Subcutaneous abdominal adipose tissue (tissue), 5 donors: ENCODE results near the gene FHAD1.
"Not testable (repeated sequence)": the region's sequence is repeated elsewhere in the genome, so short reads cannot be mapped to it uniquely, and the experiment has no call there.

Experiments
- H3K27ac ChIP-seq: one replicate; pipeline ENCODE4 v1.7.0; 2013; ENCODE audit warnings: low read depth, mild to moderate bottlenecking, inconsistent platforms, low read length, moderate library complexity
- H3K27me3 ChIP-seq, 5 donors: one replicate each; pipeline ENCODE4 v1.7.0; 2013; ENCODE audit warnings: low read length in 5 of 5, inconsistent platforms in 1 of 5; ENCODE audit not compliant: control insufficient read depth in 5 of 5, insufficient read depth in 4 of 5
- H3K36me3 ChIP-seq, 5 donors: one replicate each; pipeline ENCODE4 v1.7.0; 2013; ENCODE audit warnings: low read length in 5 of 5; ENCODE audit not compliant: control insufficient read depth in 5 of 5, insufficient read depth in 5 of 5
- H3K4me1 ChIP-seq, 5 donors: one replicate each; pipeline ENCODE4 v1.7.0; 2013; ENCODE audit warnings: low read length in 5 of 5, mild to moderate bottlenecking in 3 of 5, moderate library complexity in 1 of 5; ENCODE audit not compliant: control insufficient read depth in 5 of 5, insufficient read depth in 5 of 5
- H3K4me3 ChIP-seq, 5 donors: one replicate each; pipeline ENCODE4 v1.7.0; 2013; ENCODE audit warnings: low read length in 5 of 5, low read depth in 1 of 5
- H3K9ac ChIP-seq, 5 donors: one replicate each; pipeline ENCODE4 v1.7.0; 2013; ENCODE audit warnings: low read length in 5 of 5, mild to moderate bottlenecking in 4 of 5, moderate library complexity in 3 of 5
- H3K9me3 ChIP-seq, 5 donors: one replicate each; pipeline ENCODE4 v1.7.0; 2013; ENCODE audit warnings: low read length in 5 of 5; ENCODE audit not compliant: control insufficient read depth in 5 of 5
- donor health status: healthy.
- donor health status: healthy.
- donor health status: healthy.
- donor health status: healthy.
- donor health status: healthy.

The FHAD1 gene

DNA sequence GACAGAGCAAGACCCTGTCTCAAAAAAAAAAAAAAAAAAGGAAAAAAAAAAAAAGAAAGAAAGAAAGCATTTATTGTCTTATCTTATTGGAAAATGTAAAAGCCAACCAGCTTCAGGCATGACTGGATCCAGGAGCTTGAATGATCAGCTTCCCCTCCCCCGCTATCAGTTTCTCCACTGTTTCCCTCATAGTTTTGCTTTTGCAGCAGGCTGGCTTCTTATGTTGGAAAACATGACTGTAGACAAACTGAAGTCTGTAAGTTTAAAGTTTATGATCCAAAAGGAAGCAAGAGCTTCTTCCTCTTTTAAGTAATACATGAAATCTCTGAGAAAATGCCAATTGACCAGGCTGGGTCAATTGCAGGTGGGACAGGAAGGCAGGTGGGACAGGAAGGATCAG is 52.2 kb downstream of the FHAD1 start:
- Histone ChIP-seq H3K9ac (no peak overlapping the region), H3K36me3 (no peaks in the 10 kb centered on the region), H3K9me3 (peaks cover 0 to 6% (median 3%) of the 10 kb centered on the region in 5 donors), H3K27me3 (peaks cover 0 to 6% (median 3%) of the 10 kb centered on the region in 5 donors), H3K4me1 (peaks cover 0 to 6% (median 0%) of the 10 kb centered on the region in 5 donors), H3K27ac (no peak overlapping the region), H3K4me3 (no peak overlapping the region)

DNA sequence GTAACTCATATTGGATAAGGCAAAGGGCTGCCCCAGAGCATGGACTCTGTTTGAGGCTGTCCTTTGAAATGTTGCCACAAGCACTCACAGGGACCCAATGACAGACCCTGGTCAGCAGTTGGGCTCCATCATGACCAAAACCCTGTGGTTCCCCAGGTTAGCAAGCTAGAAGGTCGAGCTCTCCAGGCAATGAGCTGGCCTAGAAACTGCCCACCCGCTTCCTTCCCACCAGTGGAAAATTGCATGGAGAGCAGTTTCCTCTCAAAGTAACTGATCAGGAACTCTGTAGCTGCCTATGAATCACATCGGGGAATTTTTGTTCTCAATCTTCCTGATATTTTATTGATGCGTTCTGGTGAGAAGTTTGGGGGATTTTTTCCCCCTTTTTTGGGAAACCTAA is 52.8 kb downstream of the FHAD1 start:
- Histone ChIP-seq H3K9me3 (peaks cover 0 to 6% (median 3%) of the 10 kb centered on the region in 5 donors), H3K27me3 (peaks cover 0 to 6% (median 2%) of the 10 kb centered on the region in 5 donors), H3K4me1 (peaks cover 0 to 6% (median 0%) of the 10 kb centered on the region in 5 donors), H3K4me3 (no peak overlapping the region), H3K27ac (no peak overlapping the region), H3K9ac (no peak overlapping the region), H3K36me3 (no peaks in the 10 kb centered on the region)

GRCh38 chr1:15303935-15304334 is 56.9 kb downstream of the FHAD1 start:
- Histone ChIP-seq H3K27ac (no peak overlapping the region), H3K4me1 (peaks cover 0 to 6% (median 0%) of the 10 kb centered on the region in 5 donors), H3K9ac (no peak overlapping the region), H3K9me3 (no peaks in the 10 kb centered on the region), H3K4me3 (no peak overlapping the region), H3K36me3 (no peaks in the 10 kb centered on the region), H3K27me3 (peaks cover 0 to 2% (median 0%) of the 10 kb centered on the region in 5 donors)

- Histone ChIP-seq H3K36me3 (no peaks in the 10 kb centered on the region), H3K27ac (no peak overlapping the region), H3K27me3 (no peaks in the 10 kb centered on the region), H3K4me1 (no peaks in the 10 kb centered on the region), H3K9me3 (no peaks in the 10 kb centered on the region), H3K4me3 (no peak overlapping the region), H3K9ac (no peak overlapping the region)
Observed at GRCh38 chr1:15304708-15305467, 57.9 kb downstream of the FHAD1 start.

DNA sequence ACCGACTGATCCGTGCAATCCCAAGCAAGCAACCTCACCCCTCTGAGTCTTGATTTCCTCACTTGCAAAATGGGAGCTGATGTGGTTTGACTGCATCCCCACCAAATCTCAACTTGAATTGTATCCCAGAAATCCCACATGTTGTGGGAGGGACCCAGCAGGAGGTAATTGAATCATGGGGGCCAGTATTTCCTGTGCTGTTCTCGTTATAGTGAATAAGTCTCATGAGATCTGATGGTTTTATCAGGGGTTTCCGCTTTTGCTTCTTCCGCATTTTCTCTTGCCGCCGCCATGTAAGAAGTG is 58.4 kb downstream of the FHAD1 start:
- Histone ChIP-seq H3K9ac (no peak overlapping the region), H3K27ac (no peak overlapping the region), H3K36me3 (no peaks in the 10 kb centered on the region), H3K27me3 (peaks cover 0 to 4% (median 0%) of the 10 kb centered on the region in 5 donors), H3K9me3 (no peaks in the 10 kb centered on the region), H3K4me1 (no peaks in the 10 kb centered on the region), H3K4me3 (no peak overlapping the region)

DNA sequence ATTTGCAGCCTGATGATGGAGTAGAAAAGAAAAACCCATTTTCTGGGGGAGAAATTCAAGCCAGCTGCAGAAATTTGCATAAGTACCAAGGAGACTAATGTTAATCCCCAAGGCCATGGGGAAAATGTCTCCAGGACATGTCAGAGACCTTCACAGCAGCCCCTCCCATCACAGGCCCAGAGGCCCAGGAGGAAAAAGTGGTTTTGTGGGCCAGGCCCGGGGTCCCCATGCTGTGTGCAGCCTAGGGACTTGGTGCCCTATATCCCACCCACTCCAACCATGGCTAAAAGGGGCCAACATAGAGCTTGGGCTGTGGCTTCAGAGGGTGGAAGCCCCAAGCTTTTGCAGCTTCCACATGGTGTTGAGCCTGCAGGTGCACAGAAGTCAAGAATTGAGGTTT is 59.3 kb downstream of the FHAD1 start:
- H3K27me3 ChIP-seq, H3K36me3 ChIP-seq, H3K27ac ChIP-seq, H3K4me3 ChIP-seq, H3K4me1 ChIP-seq, H3K9ac ChIP-seq, H3K9me3 ChIP-seq: not testable (repeated sequence)

GRCh38 chr1:15308135-15308534 is 61.1 kb downstream of the FHAD1 start:
- Histone ChIP-seq H3K9me3 (peaks cover 0 to 9% (median 6%) of the 10 kb centered on the region in 5 donors), H3K36me3 (no peaks in the 10 kb centered on the region), H3K27ac (no peak overlapping the region), H3K4me3 (no peak overlapping the region), H3K9ac (no peak overlapping the region), H3K27me3 (peaks cover 0 to 4% (median 0%) of the 10 kb centered on the region in 5 donors), H3K4me1 (no peaks in the 10 kb centered on the region)

DNA sequence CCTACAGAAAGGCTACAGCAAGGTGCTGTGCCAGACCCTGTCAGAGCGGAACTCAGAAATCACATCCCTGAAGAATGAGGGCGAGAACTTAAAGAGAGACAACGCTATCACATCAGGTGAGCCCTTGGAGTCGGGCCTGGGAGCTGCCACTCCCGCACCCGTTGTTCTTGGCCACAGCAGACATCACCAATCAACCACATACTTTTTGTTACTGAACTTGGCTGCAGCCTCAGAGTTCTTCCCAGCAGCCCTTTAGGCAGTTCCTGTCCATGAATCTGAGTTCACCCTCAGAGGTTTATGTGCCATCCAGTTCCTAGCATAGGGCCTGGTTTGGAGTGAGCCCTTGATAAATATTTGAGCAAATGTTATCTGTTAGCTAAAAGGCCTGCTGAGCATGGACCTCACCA is 61.6 kb downstream of the FHAD1 start:
- H3K4me1 ChIP-seq = no peaks in the 10 kb centered on the region
- no peak overlapping the region for H3K27ac ChIP-seq
- no peak overlapping the region for H3K9ac ChIP-seq
- no peaks in the 10 kb centered on the region for H3K36me3 ChIP-seq
- peaks cover 0 to 9% (median 6%) of the 10 kb centered on the region in 5 donors for H3K9me3 ChIP-seq
- H3K27me3 ChIP-seq = peaks cover 0 to 4% (median 0%) of the 10 kb centered on the region in 5 donors
- H3K4me3 ChIP-seq = no peak overlapping the region

DNA sequence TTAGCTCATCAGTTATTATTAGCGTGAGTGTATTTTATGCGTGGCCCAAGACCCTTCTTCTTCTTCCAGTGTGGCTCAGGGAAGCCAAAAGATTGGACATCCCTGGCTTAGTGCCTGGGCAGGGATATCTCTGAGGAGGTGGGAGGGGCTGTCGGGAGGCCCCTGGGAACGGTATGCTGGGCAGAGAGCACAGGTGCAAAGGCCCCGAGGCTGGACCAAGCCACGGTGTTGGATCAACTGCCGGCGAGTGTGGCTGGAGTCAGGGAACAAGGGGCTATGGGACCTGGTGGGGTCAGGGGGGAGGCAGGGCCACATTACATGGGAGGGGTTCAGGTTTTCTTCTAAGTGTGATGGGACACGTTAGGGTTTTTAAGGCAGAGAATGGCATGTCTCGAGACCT is 62.7 kb downstream of the FHAD1 start:
- H3K9me3 ChIP-seq = peaks cover 0 to 9% (median 6%) of the 10 kb centered on the region in 5 donors
- H3K4me1 ChIP-seq = no peaks in the 10 kb centered on the region
- H3K36me3 ChIP-seq = no peaks in the 10 kb centered on the region
- H3K4me3 ChIP-seq = no peak overlapping the region
- H3K27ac ChIP-seq = no peak overlapping the region
- peaks cover 0 to 4% (median 0%) of the 10 kb centered on the region in 5 donors for H3K27me3 ChIP-seq
- H3K9ac ChIP-seq = no peak overlapping the region

DNA sequence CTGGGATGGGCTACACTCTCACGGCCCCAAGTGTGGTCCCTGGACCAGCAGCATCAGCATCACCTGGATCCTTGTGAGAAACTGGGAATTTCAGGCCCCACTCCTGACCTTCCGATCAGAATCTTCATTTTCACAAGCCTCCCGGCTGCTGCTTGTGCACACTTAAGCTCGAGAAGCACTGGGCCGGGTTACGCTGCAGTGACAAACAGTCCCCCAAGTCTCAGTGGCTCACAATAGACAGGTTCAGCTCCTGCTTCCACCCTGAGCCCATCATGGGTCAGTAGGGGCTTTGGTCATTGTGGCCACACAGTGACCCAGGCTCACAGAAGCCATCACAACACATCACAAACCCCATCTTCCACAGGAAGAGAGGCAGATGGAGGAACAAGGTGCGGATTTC is 63.5 kb downstream of the FHAD1 start:
- peaks cover 0 to 4% (median 0%) of the 10 kb centered on the region in 5 donors for H3K27me3 ChIP-seq
- no peak overlapping the region for H3K9ac ChIP-seq
- no peaks in the 10 kb centered on the region for H3K36me3 ChIP-seq
- H3K4me3 ChIP-seq = no peak overlapping the region
- H3K4me1 ChIP-seq = no peaks in the 10 kb centered on the region
- H3K9me3 ChIP-seq = peaks cover 0 to 9% (median 6%) of the 10 kb centered on the region in 5 donors
- no peak overlapping the region for H3K27ac ChIP-seq
